WTC11 (cell line): ENCODE data around the gene MRAP. TPM values are rescaled to one million over a fixed set of nuclear protein-coding genes. Genes with fewer than 3 reads are reported as not detected.

ENCODE experiments used
- ATAC-seq: fragments of 200-7000 bp; cut with Tn5 transposase; 2 replicates; pipeline ENCODE4 v1.10.0; 2021; ENCODE audit warnings: mild to moderate bottlenecking, moderate library complexity
- CTCF ChIA-PET: fragments of 300-600 bp; sonication (Branson Sonifier 250); formaldehyde crosslinking; loops from one replicate; lab custom pipeline; 2021; ENCODE audit warnings: antibody characterized with exemption; lab: Charles Lee
- POLR2A ChIA-PET: fragments of 350-600 bp; sonication (Branson Sonifier 250); formaldehyde crosslinking; loops from one replicate; lab custom pipeline; 2021; ENCODE audit warnings: antibody characterized with exemption; lab: Charles Lee
- DNase-seq: peaks from one replicate; pipeline ENCODE4 v3.0.0; 2021; ENCODE audit warnings: low spot score
- H3K27ac Mint-ChIP-seq: 2 replicates; pipeline ENCODE4 v1.8.0; 2021; ENCODE audit warnings: mixed read lengths
- H3K27me3 Mint-ChIP-seq: 2 replicates; pipeline ENCODE4 v1.8.0; 2021; ENCODE audit warnings: low read depth, mild to moderate bottlenecking, moderate library complexity, mixed read lengths
- H3K36me3 Mint-ChIP-seq: 2 replicates; pipeline ENCODE4 v1.8.0; 2021; ENCODE audit warnings: mixed read lengths
- H3K4me1 Mint-ChIP-seq: 2 replicates; pipeline ENCODE4 v1.8.0; 2022; ENCODE audit warnings: mixed read lengths
- H3K4me3 Mint-ChIP-seq: 2 replicates; pipeline ENCODE4 v1.8.0; 2021; ENCODE audit warnings: mild to moderate bottlenecking, moderate library complexity, mixed read lengths
- H3K9me3 Mint-ChIP-seq: 2 replicates; pipeline ENCODE4 v1.8.0; 2021; ENCODE audit warnings: mixed read lengths
- CREB1 ChIP-seq: sonication (generic); formaldehyde crosslinking; IDR thresholded peaks from 2 replicates; pipeline ENCODE4 v1.8.0; 2023; ENCODE audit warnings: mild to moderate bottlenecking, missing genetic modification reagents
- CREM ChIP-seq: sonication (generic); formaldehyde crosslinking; IDR thresholded peaks from 2 replicates; pipeline ENCODE4 v1.8.1; 2022; ENCODE audit warnings: mild to moderate bottlenecking, missing genetic modification reagents, moderate library complexity
- FOXP1 ChIP-seq: sonication (generic); formaldehyde crosslinking; IDR thresholded peaks from 2 replicates; pipeline ENCODE4 v1.8.0; 2022; ENCODE audit warnings: missing genetic modification reagents, mild to moderate bottlenecking, moderate library complexity, borderline replicate concordance
- TCF7 ChIP-seq: sonication (generic); formaldehyde crosslinking; IDR thresholded peaks from 2 replicates; pipeline ENCODE4 v1.8.0; 2022; ENCODE audit warnings: mild to moderate bottlenecking, low read depth, missing genetic modification reagents, moderate library complexity
- TEAD1 ChIP-seq: sonication (generic); formaldehyde crosslinking; IDR thresholded peaks from 2 replicates; pipeline ENCODE4 v1.8.0; 2022; ENCODE audit warnings: mild to moderate bottlenecking, missing genetic modification reagents
- TP53 ChIP-seq: sonication (generic); formaldehyde crosslinking; IDR thresholded peaks from 2 replicates; pipeline ENCODE4 v1.8.1; 2023; ENCODE audit warnings: mild to moderate bottlenecking, missing genetic modification reagents
- ZBTB21 ChIP-seq: sonication (generic); formaldehyde crosslinking; IDR thresholded peaks from 2 replicates; pipeline ENCODE4 v1.8.1; 2023; ENCODE audit warnings: mild to moderate bottlenecking, missing genetic modification reagents, borderline replicate concordance
- ZNF138 ChIP-seq: sonication (generic); formaldehyde crosslinking; conservative IDR thresholded peaks from 2 replicates; pipeline ENCODE4 v1.8.1; 2022; ENCODE audit warnings: mild to moderate bottlenecking, moderate library complexity, missing genetic modification reagents
- ZNF232 ChIP-seq: sonication (generic); formaldehyde crosslinking; IDR thresholded peaks from 2 replicates; pipeline ENCODE4 v1.8.0; 2022; ENCODE audit warnings: mild to moderate bottlenecking, missing genetic modification reagents
- ZNF317 ChIP-seq: sonication (generic); formaldehyde crosslinking; IDR thresholded peaks from 2 replicates; pipeline ENCODE4 v1.8.1; 2023; ENCODE audit warnings: low read depth, mild to moderate bottlenecking, moderate library complexity, missing genetic modification reagents, borderline replicate concordance
- total RNA-seq: library from RNA; stranded (reverse); gene quantifications from 3 replicates; pipeline ENCODE4 v1.2.3, GENCODE V29; 2021
- TF ChIP-seq, protein P1 (sequence below): sonication (generic); formaldehyde crosslinking; IDR thresholded peaks from 2 replicates; pipeline ENCODE4 v1.8.1; 2022; ENCODE audit warnings: missing genetic modification reagents, borderline replicate concordance
- TF ChIP-seq, protein P2 (sequence below): sonication (generic); formaldehyde crosslinking; IDR thresholded peaks from 2 replicates; pipeline ENCODE4 v1.8.1; 2022; ENCODE audit warnings: mild to moderate bottlenecking, moderate library complexity, missing genetic modification reagents
- TF ChIP-seq, protein P3 (sequence below): sonication (generic); formaldehyde crosslinking; IDR thresholded peaks from 2 replicates; pipeline ENCODE4 v1.8.0; 2022; ENCODE audit warnings: mild to moderate bottlenecking, missing genetic modification reagents
- TF ChIP-seq, protein P4 (sequence below): sonication (generic); formaldehyde crosslinking; IDR thresholded peaks from 2 replicates; pipeline ENCODE4 v1.8.0; 2023; ENCODE audit warnings: missing genetic modification reagents
- TF ChIP-seq, protein P5 (sequence below): sonication (generic); formaldehyde crosslinking; IDR thresholded peaks from 2 replicates; pipeline ENCODE4 v1.8.1; 2022; ENCODE audit warnings: mild to moderate bottlenecking, missing genetic modification reagents, moderate library complexity, borderline replicate concordance
- TF ChIP-seq, protein P6 (sequence below): sonication (generic); formaldehyde crosslinking; conservative IDR thresholded peaks from 2 replicates; pipeline ENCODE4 v1.8.1; 2022; ENCODE audit warnings: mild to moderate bottlenecking, missing genetic modification reagents

The MRAP gene
- total RNA-seq, 1 experiment from 2014 or later = not detected

DNA sequence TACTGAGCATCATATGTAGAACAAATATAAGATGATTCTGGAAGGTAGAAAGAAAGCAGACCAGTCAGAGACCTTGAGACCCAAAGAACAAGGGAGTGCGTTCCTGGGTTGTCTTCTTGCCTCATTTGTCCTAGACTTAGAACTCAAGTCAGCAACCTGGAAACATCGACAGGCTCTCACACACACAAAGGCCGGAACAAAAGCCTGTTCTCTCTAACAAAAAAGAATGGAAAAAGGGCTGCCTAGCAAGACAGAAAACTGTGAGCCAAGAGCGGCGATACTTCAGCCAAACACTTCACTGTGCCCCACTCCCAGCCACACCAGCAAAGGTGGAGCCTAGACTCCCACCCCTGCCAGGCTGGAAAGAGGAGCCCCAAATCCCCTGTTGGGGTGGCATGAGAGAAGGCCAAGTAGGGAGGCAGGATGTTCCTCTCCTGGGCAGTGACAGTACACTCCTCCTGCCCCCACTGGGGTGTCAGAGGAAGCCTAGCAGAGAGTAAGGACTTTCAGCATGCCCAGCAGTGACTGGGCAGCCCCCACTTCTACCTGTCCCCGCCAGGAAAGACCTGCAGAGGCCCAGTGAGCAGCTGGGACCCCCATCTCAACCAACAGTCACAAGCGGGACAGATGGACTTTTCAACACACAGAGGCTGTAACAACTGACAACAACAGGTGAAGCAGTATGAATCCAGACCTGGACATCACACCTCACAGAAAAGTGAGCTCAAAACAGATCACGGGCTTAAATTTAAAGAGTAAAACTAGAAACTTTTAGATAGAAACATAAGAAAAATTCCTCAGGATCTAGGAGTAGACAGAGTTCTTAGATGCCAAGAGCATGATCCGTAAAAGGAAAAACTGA, 33.0 kb downstream of the MRAP start (continued):
- TF ChIP-seq, protein P1, sequence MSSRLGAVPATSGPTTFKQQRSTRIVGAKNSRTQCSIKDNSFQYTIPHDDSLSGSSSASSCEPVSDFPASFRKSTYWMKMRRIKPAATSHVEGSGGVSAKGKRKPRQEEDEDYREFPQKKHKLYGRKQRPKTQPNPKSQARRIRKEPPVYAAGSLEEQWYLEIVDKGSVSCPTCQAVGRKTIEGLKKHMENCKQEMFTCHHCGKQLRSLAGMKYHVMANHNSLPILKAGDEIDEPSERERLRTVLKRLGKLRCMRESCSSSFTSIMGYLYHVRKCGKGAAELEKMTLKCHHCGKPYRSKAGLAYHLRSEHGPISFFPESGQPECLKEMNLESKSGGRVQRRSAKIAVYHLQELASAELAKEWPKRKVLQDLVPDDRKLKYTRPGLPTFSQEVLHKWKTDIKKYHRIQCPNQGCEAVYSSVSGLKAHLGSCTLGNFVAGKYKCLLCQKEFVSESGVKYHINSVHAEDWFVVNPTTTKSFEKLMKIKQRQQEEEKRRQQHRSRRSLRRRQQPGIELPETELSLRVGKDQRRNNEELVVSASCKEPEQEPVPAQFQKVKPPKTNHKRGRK = no peak
- TF ChIP-seq ZBTB21 (CRISPR knock-in tag) (no peak), CREM (CRISPR knock-in tag) (no peak), TEAD1 (no peak), ZNF232 (no peak), CREB1 (CRISPR knock-in tag) (no peak), TCF7 (CRISPR knock-in tag) (no peak), ZNF317 (CRISPR knock-in tag) (no peak)
- TF ChIP-seq, protein P2, sequence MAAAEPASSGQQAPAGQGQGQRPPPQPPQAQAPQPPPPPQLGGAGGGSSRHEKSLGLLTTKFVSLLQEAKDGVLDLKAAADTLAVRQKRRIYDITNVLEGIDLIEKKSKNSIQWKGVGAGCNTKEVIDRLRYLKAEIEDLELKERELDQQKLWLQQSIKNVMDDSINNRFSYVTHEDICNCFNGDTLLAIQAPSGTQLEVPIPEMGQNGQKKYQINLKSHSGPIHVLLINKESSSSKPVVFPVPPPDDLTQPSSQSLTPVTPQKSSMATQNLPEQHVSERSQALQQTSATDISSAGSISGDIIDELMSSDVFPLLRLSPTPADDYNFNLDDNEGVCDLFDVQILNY = no peak
- TF ChIP-seq, protein P3, sequence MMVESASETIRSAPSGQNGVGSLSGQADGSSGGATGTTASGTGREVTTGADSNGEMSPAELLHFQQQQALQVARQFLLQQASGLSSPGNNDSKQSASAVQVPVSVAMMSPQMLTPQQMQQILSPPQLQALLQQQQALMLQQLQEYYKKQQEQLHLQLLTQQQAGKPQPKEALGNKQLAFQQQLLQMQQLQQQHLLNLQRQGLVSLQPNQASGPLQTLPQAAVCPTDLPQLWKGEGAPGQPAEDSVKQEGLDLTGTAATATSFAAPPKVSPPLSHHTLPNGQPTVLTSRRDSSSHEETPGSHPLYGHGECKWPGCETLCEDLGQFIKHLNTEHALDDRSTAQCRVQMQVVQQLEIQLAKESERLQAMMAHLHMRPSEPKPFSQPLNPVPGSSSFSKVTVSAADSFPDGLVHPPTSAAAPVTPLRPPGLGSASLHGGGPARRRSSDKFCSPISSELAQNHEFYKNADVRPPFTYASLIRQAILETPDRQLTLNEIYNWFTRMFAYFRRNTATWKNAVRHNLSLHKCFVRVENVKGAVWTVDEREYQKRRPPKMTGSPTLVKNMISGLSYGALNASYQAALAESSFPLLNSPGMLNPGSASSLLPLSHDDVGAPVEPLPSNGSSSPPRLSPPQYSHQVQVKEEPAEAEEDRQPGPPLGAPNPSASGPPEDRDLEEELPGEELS (CRISPR knock-in tag) = no peak
- TF ChIP-seq, protein P4, sequence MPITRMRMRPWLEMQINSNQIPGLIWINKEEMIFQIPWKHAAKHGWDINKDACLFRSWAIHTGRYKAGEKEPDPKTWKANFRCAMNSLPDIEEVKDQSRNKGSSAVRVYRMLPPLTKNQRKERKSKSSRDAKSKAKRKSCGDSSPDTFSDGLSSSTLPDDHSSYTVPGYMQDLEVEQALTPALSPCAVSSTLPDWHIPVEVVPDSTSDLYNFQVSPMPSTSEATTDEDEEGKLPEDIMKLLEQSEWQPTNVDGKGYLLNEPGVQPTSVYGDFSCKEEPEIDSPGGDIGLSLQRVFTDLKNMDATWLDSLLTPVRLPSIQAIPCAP = no peak
- TF ChIP-seq, protein P5, sequence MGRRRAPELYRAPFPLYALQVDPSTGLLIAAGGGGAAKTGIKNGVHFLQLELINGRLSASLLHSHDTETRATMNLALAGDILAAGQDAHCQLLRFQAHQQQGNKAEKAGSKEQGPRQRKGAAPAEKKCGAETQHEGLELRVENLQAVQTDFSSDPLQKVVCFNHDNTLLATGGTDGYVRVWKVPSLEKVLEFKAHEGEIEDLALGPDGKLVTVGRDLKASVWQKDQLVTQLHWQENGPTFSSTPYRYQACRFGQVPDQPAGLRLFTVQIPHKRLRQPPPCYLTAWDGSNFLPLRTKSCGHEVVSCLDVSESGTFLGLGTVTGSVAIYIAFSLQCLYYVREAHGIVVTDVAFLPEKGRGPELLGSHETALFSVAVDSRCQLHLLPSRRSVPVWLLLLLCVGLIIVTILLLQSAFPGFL (CRISPR knock-in tag) = no peak

DNA sequence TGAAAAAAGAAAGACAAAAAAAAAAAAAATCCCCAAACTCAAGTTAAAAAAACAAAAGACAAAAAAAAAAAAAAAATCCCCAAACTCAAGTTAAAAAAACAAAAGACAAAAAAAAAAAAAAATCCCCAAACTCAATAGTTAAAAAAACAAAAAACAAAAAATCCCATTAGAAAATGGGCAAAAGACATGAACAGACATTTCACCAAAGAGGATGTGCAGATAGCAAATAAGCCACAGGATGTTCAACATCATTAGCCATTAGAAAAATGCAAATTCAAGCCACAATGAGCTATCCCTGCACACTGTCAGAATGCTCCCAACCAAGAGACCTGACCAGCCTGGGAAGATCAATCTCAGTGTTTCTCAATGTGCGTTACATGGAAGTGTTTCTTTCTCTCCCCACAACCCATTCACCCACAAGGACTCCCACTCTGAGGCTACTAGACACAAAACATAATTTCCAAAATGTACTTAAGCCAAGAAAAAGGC, 33.9 kb downstream of the MRAP start:
- H3K27ac Mint-ChIP-seq = peak overlapping the region; percentile 47
- ATAC-seq (no peak), DNase-seq (no peak)
- H3K27me3 Mint-ChIP-seq = no peaks in the 10 kb centered on the region
- H3K4me1 Mint-ChIP-seq = peaks cover 7% of the 10 kb centered on the region; the same call in 1 of the 2 replicates
- POLR2A ChIA-PET = interaction anchor here (0.5 kb wide), 1 partner anchor 29 kb away, joined by 3 read pairs; no protein-coding TSS in a partner anchor
- peaks cover 77% of the 10 kb centered on the region for H3K36me3 Mint-ChIP-seq
- CTCF ChIA-PET = no interaction called here
- H3K4me3 Mint-ChIP-seq = no peak overlapping the region
- TF ChIP-seq, protein P6, sequence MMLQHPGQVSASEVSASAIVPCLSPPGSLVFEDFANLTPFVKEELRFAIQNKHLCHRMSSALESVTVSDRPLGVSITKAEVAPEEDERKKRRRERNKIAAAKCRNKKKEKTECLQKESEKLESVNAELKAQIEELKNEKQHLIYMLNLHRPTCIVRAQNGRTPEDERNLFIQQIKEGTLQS (CRISPR knock-in tag) = no peak
- no peak for TF ChIP-seq FOXP1 (CRISPR knock-in tag)
- TF ChIP-seq, protein P4 = no peak
- TF ChIP-seq, protein P2 = no peak
- no peak for TF ChIP-seq TP53 (CRISPR knock-in tag)
- no peak for TF ChIP-seq ZNF138 (CRISPR knock-in tag)
- H3K9me3 Mint-ChIP-seq = no peaks in the 10 kb centered on the region
